ENCODE results near the gene ATP8B1. TPM values are rescaled to one million over a fixed set of nuclear protein-coding genes. Genes with fewer than 3 reads are reported as not detected.

ATP8B1 gene
- total RNA-seq, 1 donor from 2014 or later, result 29.6 TPM

DNA sequence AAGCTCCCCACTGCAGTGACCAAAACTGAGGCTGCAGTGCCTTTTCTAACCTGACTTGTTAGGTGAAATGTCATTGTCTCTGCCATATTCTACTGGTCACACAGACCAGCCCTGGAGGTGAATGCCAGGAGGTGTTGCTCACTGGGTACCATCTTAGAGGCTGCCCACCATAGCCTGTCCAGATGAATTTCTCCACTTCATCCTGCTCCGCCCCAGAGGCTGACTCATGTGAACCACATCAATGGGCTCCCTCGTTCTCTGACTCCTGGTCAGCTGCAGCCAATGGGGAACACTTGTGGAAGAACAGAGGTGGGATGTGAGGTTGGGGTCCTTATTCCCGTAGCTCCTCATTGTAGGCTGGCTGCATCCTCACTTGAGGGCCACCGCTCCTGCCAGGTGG is 178.1 kb downstream of the ATP8B1 start:
- DNase-seq (ENCODE audit: low spot score), result no peak

DNA sequence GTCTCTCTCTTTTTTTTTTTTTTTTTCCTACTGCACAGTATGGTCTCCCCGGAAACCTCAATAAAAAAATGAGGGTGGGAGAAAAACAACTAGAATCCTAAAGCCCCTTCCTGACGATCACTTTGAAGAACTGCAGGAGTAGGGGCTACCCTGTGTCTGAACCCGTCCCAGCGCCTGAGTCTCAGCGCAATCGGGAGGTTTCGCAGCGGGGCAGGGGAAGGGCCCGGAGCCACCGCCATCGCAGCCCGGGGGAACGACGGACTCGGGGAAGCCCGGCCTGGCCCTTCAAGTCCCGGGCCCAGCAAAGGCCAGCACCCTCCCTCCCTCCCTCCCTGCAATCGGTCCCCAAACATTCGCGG is 181.9 kb downstream of the ATP8B1 start:
- peak; percentile 36 for DNase-seq (ENCODE audit: low spot score)

DNA sequence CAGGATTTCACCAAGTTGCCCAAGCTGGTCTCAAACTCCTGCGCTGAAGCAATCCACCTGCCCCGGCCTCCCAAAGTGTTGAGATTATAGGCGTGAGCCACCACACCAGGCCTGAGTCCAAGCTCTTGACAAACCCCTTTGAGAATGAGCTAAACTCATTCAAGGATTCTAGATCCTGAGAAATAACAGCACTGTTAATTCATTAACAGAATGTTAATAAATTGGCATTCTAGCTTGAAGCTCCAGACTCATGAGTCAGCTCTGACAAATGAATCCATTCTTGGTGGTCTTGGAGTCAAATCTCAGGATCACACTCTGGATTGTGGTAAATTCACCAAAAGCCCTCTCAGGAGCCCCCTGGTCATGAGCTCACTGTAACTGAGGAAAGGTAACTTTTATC is 183.2 kb downstream of the ATP8B1 start:
- no peak for DNase-seq (ENCODE audit: low spot score)

DNA sequence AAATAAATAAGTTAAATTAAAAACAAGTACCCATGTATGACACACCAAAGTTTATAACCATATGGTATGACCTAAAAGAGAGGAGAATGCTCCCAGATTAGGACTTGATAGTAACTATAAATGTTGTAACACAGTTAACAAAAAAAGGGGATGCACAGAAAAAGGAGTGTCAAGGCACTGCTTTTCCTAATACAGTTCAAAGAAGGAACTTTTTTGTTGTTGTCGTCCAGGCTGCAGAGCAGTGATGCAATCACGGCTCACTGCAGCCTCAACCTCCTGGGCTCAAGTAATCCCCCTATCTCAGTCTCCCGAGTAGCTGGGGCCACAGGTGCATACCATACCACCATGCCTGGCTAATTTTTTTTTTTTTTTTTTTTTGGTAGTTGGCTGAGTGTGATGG is 184.2 kb downstream of the ATP8B1 start:
- DNase-seq (ENCODE audit: low spot score), result no peak

DNA sequence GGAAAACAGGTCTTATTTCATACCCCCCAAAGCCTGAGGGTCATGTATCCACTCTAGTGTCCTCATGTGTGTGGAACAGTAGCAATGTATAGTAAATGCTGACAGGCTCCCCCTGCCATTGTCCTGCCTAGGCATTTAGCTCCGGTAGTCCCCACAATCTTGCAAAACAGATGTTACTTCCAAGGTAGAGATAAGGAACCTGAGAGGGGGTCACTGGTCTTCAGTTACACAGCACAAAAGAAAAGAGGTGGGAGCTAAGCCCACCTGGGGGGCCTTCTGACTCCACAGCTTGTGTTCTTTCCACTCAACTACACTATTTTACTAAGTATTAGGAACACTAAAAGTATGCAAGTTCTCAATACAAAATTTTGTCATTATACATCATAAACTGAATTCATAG is 199.2 kb downstream of the ATP8B1 start:
- no peak for DNase-seq (ENCODE audit: low spot score)

Other genes with a start within 250 kb of the ATP8B1 start
- gene FECH, start 216.6 kb downstream of the ATP8B1 start, total RNA-seq (ENCODE audit: insufficient read depth, low replicate concordance), result 37.3 TPM
- 89.3 TPM for gene NARS1, start 181.5 kb downstream of the ATP8B1 start, total RNA-seq (ENCODE audit: insufficient read depth, low replicate concordance)
- gene NEDD4L, start 240.9 kb upstream of the ATP8B1 start, total RNA-seq (ENCODE audit: insufficient read depth, low replicate concordance), result 60.2 TPM

Data from umbilical cord (tissue), 2 donors.